Measurements from ENCODE around the gene SFTPB.
A peak's percentile ranks its signal among the peaks of the same experiment; 100 is the strongest.

Gene SFTPB

DNA sequence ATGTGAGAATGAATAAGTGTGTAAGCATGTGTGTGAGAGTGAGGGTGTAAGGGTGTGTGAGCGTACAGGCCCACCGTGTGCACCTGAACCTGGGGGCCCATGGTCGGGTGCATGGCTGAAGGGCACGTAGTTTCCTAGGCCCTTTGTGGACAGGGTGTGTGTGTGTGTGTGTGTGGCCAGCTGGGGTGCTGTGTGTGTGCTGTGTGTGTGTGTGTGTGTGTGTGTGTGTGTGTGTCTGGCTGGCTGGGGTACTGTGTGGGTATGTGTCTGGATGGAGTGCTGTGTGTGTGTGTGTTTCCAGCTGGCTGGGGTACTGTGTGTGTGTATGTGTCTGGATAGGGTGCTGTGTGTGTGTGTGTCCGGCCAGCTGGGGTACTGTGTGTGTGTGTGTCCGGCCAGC is 2.0 kb downstream of the SFTPB start:
- no peaks in the 10 kb centered on the region for H3K79me2 ChIP-seq
- no peak overlapping the region for H3K4me3 ChIP-seq (ENCODE audit: low read depth, low read length)
- no peaks in the 10 kb centered on the region for H3K36me3 ChIP-seq (ENCODE audit: control insufficient read depth, insufficient read depth, low read length)
- no peak overlapping the region for H2AFZ ChIP-seq
- no peak overlapping the region for H3K9ac ChIP-seq
- no peak overlapping the region for H3K4me2 ChIP-seq (ENCODE audit: low read length)
- H3K9me3 ChIP-seq (ENCODE audit: control insufficient read depth, low read length), result no peaks in the 10 kb centered on the region
- H3K4me1 ChIP-seq, result no peaks in the 10 kb centered on the region
- H3K27me3 ChIP-seq (ENCODE audit: control insufficient read depth, insufficient read depth, low read length), result no peaks in the 10 kb centered on the region
- H3K27ac ChIP-seq, result no peak overlapping the region
- TF ChIP-seq CTCF (IDR thresholded peaks at IDR 0.05), result no peak

DNA sequence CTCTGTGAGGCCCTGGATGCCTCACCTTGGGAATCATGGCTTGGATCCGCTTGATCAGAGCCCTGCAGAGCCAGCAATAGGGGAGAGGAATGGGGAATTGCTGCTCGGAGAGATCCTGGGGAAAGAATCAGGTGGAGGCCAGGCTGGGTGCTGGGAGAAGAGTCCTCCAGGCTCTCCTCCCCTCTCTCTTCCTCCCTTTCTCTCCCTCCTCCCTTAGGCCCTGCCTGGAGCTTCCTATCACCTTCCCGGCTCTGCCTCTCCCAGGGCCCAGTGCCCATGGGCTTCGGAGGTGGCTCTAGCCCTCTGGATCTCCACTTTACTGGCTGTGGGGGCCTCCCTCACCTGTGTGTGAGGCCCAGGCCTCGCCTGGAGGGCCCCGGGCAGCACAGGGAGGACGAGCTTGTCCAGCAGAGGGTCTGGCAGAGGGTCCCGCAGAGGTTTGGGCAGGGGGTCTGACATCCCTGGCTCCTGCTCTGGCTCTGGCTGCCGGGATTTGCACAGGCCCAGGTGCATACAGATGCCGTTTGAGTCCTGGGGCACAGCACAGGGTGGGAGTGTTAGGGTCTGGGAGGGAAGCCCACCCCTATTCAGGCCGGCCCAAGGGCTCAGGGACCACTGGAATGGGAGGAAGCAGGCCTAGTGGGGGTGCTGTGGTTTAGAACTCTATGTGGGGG is 2.6 kb downstream of the SFTPB start:
- no peaks in the 10 kb centered on the region for H3K79me2 ChIP-seq
- no peak for TF ChIP-seq CTCF (IDR thresholded peaks at IDR 0.05)
- H3K27me3 ChIP-seq (ENCODE audit: control insufficient read depth, insufficient read depth, low read length), result no peaks in the 10 kb centered on the region
- H3K36me3 ChIP-seq (ENCODE audit: control insufficient read depth, insufficient read depth, low read length), result no peaks in the 10 kb centered on the region
- no peaks in the 10 kb centered on the region for H3K4me1 ChIP-seq
- no peak overlapping the region for H3K4me2 ChIP-seq (ENCODE audit: low read length)
- H3K9me3 ChIP-seq (ENCODE audit: control insufficient read depth, low read length), result no peaks in the 10 kb centered on the region
- no peak overlapping the region for H3K9ac ChIP-seq
- no peak overlapping the region for H3K4me3 ChIP-seq (ENCODE audit: low read depth, low read length)
- H2AFZ ChIP-seq, result no peak overlapping the region
- H3K27ac ChIP-seq, result no peak overlapping the region

DNA sequence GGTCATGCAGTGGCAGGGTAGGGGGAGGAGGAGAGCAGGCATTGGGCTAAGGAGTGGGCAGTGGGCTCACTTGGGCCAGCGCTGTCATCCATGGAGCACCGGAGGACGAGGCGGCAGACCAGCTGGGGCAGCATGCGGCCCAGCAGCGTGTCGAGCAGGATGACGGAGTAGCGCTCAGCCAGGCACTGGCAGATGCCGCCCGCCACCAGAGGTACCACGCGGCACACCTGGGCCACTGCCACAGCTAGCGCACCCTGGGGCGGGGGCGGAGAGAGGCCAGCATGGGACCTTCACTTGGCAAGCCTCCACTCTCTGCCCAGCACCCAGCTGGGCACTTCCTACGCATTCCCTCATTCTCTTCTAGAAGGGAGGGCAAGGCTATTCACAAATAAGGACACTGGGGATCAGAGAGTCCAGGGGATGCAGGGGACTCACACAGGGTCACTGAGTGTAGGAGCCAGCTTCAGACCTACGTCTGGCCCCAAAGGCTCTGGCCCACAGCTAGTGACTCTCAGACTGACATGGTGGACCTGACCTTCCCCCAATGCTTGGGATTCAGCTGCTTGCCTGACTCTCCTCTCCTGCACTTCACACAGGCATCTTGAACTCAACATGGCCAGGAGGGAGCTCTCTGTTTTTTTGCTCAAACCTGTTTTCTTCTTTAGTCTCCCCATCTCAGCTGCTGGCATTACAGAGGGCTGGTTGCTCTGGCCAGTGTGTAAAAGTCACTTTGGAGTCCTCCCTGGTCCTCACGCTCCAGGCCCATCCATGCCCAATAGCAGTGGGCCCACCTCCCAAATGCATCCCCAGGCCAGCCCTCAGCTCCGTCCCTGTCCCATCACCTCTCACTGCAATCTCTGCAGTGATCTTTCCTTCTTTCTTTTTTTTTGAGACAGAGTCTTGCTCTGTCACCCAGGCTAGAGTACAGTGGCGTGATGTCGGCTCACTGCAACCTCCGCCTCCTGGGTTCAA is 4.1 kb downstream of the SFTPB start:
- Histone ChIP-seq H3K36me3 (ENCODE audit: control insufficient read depth, insufficient read depth, low read length) (no peaks in the 10 kb centered on the region), H3K27ac (no peak overlapping the region), H3K4me2 (ENCODE audit: low read length) (no peak overlapping the region), H3K79me2 (no peaks in the 10 kb centered on the region), H3K27me3 (ENCODE audit: control insufficient read depth, insufficient read depth, low read length) (no peaks in the 10 kb centered on the region), H3K9me3 (ENCODE audit: control insufficient read depth, low read length) (no peaks in the 10 kb centered on the region), H3K4me1 (no peaks in the 10 kb centered on the region), H3K4me3 (ENCODE audit: low read depth, low read length) (no peak overlapping the region), H3K9ac (no peak overlapping the region), H2AFZ (no peak overlapping the region)
- TF ChIP-seq CTCF (IDR thresholded peaks at IDR 0.05), result no peak

- no peak for TF ChIP-seq CTCF (IDR thresholded peaks at IDR 0.05)
- H3K4me1 ChIP-seq, result no peaks in the 10 kb centered on the region
Measured at GRCh38 chr2:85662899-85663593, 5.0 kb downstream of the SFTPB start.

More at GRCh38 chr2:85662899-85663593, 5.0 kb downstream of the SFTPB start:
- H3K27me3 ChIP-seq (ENCODE audit: control insufficient read depth, insufficient read depth, low read length), result no peaks in the 10 kb centered on the region
- no peak overlapping the region for H2AFZ ChIP-seq
- H3K9me3 ChIP-seq (ENCODE audit: control insufficient read depth, low read length), result no peaks in the 10 kb centered on the region
- peak overlapping the region; percentile 29 for H3K27ac ChIP-seq
- no peak overlapping the region for H3K9ac ChIP-seq
- no peaks in the 10 kb centered on the region for H3K36me3 ChIP-seq (ENCODE audit: control insufficient read depth, insufficient read depth, low read length)
- no peak overlapping the region for H3K4me3 ChIP-seq (ENCODE audit: low read depth, low read length)
- H3K4me2 ChIP-seq (ENCODE audit: low read length), result no peak overlapping the region
- H3K79me2 ChIP-seq, result no peaks in the 10 kb centered on the region

Data from parathyroid adenoma (tissue), 2 donors.